OCI-LY1 (cell line): ENCODE results near the gene AKAP13.

Source experiments
- CTCF ChIP-seq: fragments of 200-600 bp; sonication (generic), shearing (Covaris generic); IDR thresholded peaks from 2 replicates; pipeline ENCODE4 v1.5.1; 2017; ENCODE audit warnings: mild to moderate bottlenecking, antibody characterized with exemption, low read length, moderate library complexity, mixed read lengths
- EZH2 ChIP-seq: fragments of 200-600 bp; sonication (generic), shearing (Covaris generic); IDR thresholded peaks from 2 replicates; pipeline ENCODE4 v1.8.0; 2017; ENCODE audit warnings: borderline replicate concordance, mixed run types, mild to moderate bottlenecking, antibody characterized with exemption, low read length, moderate library complexity, mixed read lengths

GRCh38 chr15:85383470-85384148 lies 3.2 kb downstream of the AKAP13 start:
- TF ChIP-seq EZH2 (no peak), CTCF (no peak)
